ENCODE data around the gene FBXL22. TPM values are rescaled to one million over a fixed set of nuclear protein-coding genes. Genes with fewer than 3 reads are reported as not detected.

Gene FBXL22
- total and polyA plus RNA-seq, 2 donors (not counting 1 experiment from before 2014, with no cell fraction given): 0.50 to 0.87 TPM

DNA sequence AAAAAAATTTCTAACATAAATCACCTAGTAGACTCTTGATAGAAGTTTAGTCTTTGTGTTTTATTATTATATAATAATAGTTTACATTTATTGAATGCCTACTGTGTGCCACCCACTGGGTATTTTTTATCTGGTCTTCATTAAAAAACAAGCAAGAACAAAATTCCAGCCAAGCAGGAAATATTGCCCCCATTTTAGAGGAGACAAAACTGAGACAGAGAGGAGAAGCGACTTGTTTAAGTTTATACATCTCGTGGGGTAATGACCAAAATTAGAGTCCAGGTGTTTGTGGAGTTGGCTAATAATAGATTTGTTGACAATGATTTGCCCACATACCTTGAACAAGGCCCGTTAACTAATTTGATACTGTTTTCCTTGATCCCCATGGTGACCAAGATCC lies 33.1 kb upstream of the FBXL22 start:
- H3K4me2 ChIP-seq (ENCODE audit: extremely low read depth, insufficient read depth, low read length): no peak overlapping the region
- H2AFZ ChIP-seq (ENCODE audit: low read length): no peak overlapping the region
- H3K9me3 ChIP-seq (ENCODE audit: control insufficient read depth, insufficient read depth, low read depth, low read length): no peaks in the 10 kb centered on the region
- H3K4me3 ChIP-seq (replicated peaks in 1 of 4; ENCODE audit: control extremely low read depth in 1 of 4, insufficient read depth in 1 of 4, low read depth in 3 of 4, low read length in 4 of 4): no peak overlapping the region
- no peak overlapping the region for H3K9ac ChIP-seq (ENCODE audit: insufficient read depth, low read length)
- no peak for DNase-seq (ENCODE audit: low read depth in 2 of 2)
- H3K27ac ChIP-seq (ENCODE audit: insufficient read depth, low read length): no peak overlapping the region
- no peaks in the 10 kb centered on the region for H3K79me2 ChIP-seq (ENCODE audit: control insufficient read depth, insufficient read depth, low read length)
- no peaks in the 10 kb centered on the region for H3K4me1 ChIP-seq (ENCODE audit: control insufficient read depth, extremely low read depth, insufficient read depth, low read length)
- peaks cover 8% of the 10 kb centered on the region for H3K36me3 ChIP-seq (ENCODE audit: control insufficient read depth, insufficient read depth, low read length)
- TF ChIP-seq EZH2 (IDR thresholded peaks at IDR 0.05; ENCODE audit: low read length, missing control alignments): no peak
- no peaks in the 10 kb centered on the region for H3K27me3 ChIP-seq (ENCODE audit: control insufficient read depth, insufficient read depth, low read length)
- no peaks in the 10 kb centered on the region for H4K20me1 ChIP-seq (ENCODE audit: control insufficient read depth, extremely low read depth, insufficient read depth, low read length)

DNA sequence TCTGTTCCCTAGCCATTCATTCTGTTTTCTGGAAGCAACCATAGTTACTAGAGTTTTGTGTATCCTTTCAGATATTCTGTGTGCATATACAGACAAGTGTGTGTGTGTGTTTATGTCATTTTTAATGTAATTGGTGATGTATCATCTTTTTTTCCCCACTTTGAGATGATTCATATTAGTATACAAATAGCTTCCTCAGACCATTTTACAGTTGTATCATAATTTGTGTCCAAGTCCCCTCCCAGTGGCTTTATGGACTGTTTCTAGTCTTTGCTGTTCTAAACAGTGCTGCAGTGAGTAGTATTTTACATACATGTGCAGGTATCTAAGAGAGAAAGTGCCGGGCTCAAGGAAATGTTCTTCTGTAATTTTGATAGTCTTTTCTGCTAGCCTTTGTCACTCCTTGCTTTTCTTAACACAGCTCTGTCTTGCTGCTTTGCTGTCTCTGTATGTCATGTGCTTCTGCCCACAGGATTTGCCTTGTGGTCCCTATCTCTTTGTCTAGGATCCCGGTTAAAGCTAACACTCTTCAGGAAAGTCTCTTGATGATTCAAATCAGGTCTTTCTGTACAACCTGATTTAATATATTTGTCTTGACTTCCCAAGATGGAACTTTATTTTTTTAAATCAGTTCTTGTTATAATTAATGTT lies 31.5 kb upstream of the FBXL22 start:
- TF ChIP-seq EZH2 (IDR thresholded peaks at IDR 0.05; ENCODE audit: low read length, missing control alignments): no peak
- no peak for TF ChIP-seq CTCF (conservative IDR thresholded peaks at IDR 0.05 in 1 of 2, IDR thresholded peaks at IDR 0.05 in 1 of 2; ENCODE audit: low read depth in 1 of 2, low read length in 2 of 2)
- Histone ChIP-seq H3K27ac (ENCODE audit: insufficient read depth, low read length) (no peak overlapping the region), H3K36me3 (ENCODE audit: control insufficient read depth, insufficient read depth, low read length) (peaks cover 8% of the 10 kb centered on the region)

DNA sequence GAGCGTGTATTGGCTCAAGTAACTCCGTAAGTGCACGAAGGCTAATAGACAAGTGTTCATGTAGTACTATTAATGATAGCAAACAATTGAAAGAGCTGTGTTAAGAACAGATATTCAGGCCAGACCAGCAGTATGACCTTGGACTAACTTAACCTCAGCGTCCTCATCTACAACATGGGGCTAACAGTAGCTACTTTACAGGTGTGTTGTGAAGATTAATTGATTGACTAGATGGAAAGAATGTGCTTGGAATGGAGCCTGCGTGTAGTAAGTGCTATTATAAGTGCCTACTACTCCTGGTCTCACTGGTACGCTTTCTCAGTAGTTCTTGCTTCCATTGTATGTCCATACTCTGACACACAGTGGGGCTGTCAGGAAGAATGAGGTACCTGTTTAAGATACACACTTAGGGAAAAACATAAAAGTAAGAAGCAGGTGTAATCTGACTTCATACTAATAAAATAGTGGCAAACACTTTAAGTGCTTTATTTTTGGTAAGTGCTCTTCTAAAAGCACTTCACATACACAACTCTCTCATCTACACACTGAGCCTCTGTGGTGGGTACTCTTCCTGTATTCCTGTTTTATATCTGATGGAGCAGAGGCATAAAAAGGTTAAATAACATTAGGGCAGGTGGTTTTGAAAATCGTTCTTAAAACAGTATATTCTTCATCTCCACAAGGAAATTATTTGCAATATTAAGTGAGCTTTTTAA lies 24.3 kb upstream of the FBXL22 start:
- Histone ChIP-seq H3K4me1 (ENCODE audit: control insufficient read depth, extremely low read depth, insufficient read depth, low read length) (no peaks in the 10 kb centered on the region), H3K79me2 (ENCODE audit: control insufficient read depth, insufficient read depth, low read length) (no peaks in the 10 kb centered on the region), H2AFZ (ENCODE audit: low read length) (no peak overlapping the region), H3K9me3 (ENCODE audit: control insufficient read depth, insufficient read depth, low read depth, low read length) (no peaks in the 10 kb centered on the region), H3K27ac (ENCODE audit: insufficient read depth, low read length) (no peak overlapping the region), H3K36me3 (ENCODE audit: control insufficient read depth, insufficient read depth, low read length) (no peaks in the 10 kb centered on the region), H3K9ac (ENCODE audit: insufficient read depth, low read length) (no peak overlapping the region), H4K20me1 (ENCODE audit: control insufficient read depth, extremely low read depth, insufficient read depth, low read length) (no peaks in the 10 kb centered on the region), H3K27me3 (ENCODE audit: control insufficient read depth, insufficient read depth, low read length) (no peaks in the 10 kb centered on the region), H3K4me2 (ENCODE audit: extremely low read depth, insufficient read depth, low read length) (no peak overlapping the region), H3K4me3 (replicated peaks in 1 of 4; ENCODE audit: control extremely low read depth in 1 of 4, insufficient read depth in 1 of 4, low read depth in 3 of 4, low read length in 4 of 4) (no peak overlapping the region)
- DNase-seq (ENCODE audit: low read depth in 2 of 2): no peak
- TF ChIP-seq CTCF (conservative IDR thresholded peaks at IDR 0.05 in 1 of 2, IDR thresholded peaks at IDR 0.05 in 1 of 2; ENCODE audit: low read depth in 1 of 2, low read length in 2 of 2) (no peak), EZH2 (IDR thresholded peaks at IDR 0.05; ENCODE audit: low read length, missing control alignments) (no peak)

More for the DNA sequence above, 31.5 kb upstream of the FBXL22 start:
- Histone ChIP-seq H3K27me3 (ENCODE audit: control insufficient read depth, insufficient read depth, low read length) (no peaks in the 10 kb centered on the region), H4K20me1 (ENCODE audit: control insufficient read depth, extremely low read depth, insufficient read depth, low read length) (no peaks in the 10 kb centered on the region), H3K9ac (ENCODE audit: insufficient read depth, low read length) (no peak overlapping the region), H3K4me1 (ENCODE audit: control insufficient read depth, extremely low read depth, insufficient read depth, low read length) (no peaks in the 10 kb centered on the region), H3K79me2 (ENCODE audit: control insufficient read depth, insufficient read depth, low read length) (no peaks in the 10 kb centered on the region), H2AFZ (ENCODE audit: low read length) (no peak overlapping the region), H3K4me3 (replicated peaks in 1 of 4; ENCODE audit: control extremely low read depth in 1 of 4, insufficient read depth in 1 of 4, low read depth in 3 of 4, low read length in 4 of 4) (no peak overlapping the region), H3K4me2 (ENCODE audit: extremely low read depth, insufficient read depth, low read length) (no peak overlapping the region), H3K9me3 (ENCODE audit: control insufficient read depth, insufficient read depth, low read depth, low read length) (no peaks in the 10 kb centered on the region)
- no peak for DNase-seq (ENCODE audit: low read depth in 2 of 2)
